Measurements from ENCODE around the gene PRX. TPM values are rescaled to one million over a fixed set of nuclear protein-coding genes. Genes with fewer than 3 reads are reported as not detected.
"Not testable (repeated sequence)": the region's sequence is repeated elsewhere in the genome, so short reads cannot be mapped to it uniquely, and the experiment has no call there.

PRX gene
- total and polyA plus RNA-seq, 9 of the 15 experiments (the other 6 are each of a cell fraction or from before 2014, with no cell fraction given): 0.65 to 3.5 (median 1.7) TPM; not detected in 2

GRCh38 chr19:40370253-40370652, 42.9 kb downstream of the PRX start:
- POLR2A ChIA-PET: interaction anchor here (1.3 to 1.5 kb wide), 2 partner anchors 26 to 95 kb away, joined by 4 to 6 read pairs; partner anchors contain the start of gene BLVRB
- H4K20me1 ChIP-seq (replicated peaks; ENCODE audit: control insufficient read depth, insufficient read depth, low read length); H3K4me3 ChIP-seq; H2AFZ ChIP-seq (ENCODE audit: low read depth, low read length); H3K27ac ChIP-seq (ENCODE audit: extremely low read depth, low read depth, low read length); CTCF ChIA-PET (ENCODE audit: low intra/inter-chr PET ratio); H3K9me1 ChIP-seq (ENCODE audit: control insufficient read depth, insufficient read depth, low read length); BruUV-seq (replicated peaks); H3K4me2 ChIP-seq (ENCODE audit: insufficient read depth, low read length); H3K9me3 ChIP-seq (replicated peaks; ENCODE audit: control insufficient read depth, insufficient read depth, low read depth, low read length); FAIRE-seq; DNase-seq (ENCODE audit: extremely low read depth in 1 of 4, low spot score in 3 of 4); intact Hi-C loops (cut with micrococcal nuclease); in situ Hi-C loops (cut with MboI); H3K27me3 ChIP-seq (ENCODE audit: control insufficient read depth in 2 of 2, insufficient read depth in 2 of 2, low read length in 2 of 2); ATAC-seq: not testable (repeated sequence)
- Histone ChIP-seq H3K9ac (ENCODE audit: insufficient read depth in 1 of 2, low read depth in 2 of 2, low read length in 2 of 2) (peak overlapping the region in 1 of 2 experiments; percentile 43; a peak in 1 of 4 replicates), H3K4me1 (replicated peaks in 1 of 2; ENCODE audit: control insufficient read depth in 2 of 2, insufficient read depth in 2 of 2, low read length in 2 of 2) (peaks cover 34 to 54% of the 10 kb centered on the region in 2 experiments), H3K36me3 (ENCODE audit: control insufficient read depth, insufficient read depth, low read length) (peaks cover 61% of the 10 kb centered on the region), H3K79me2 (ENCODE audit: control insufficient read depth, insufficient read depth, low read length) (peaks cover 10% of the 10 kb centered on the region; the same call in 2 of the 3 replicates)
- WGBS (ENCODE audit: insufficient coverage, low coverage, missing lambda C conversion rate): 76% methylated on average over 3 of the region's 3 CpGs
- peak; percentile 75 for TF ChIP-seq ZNF121 (CRISPR knock-in tag; conservative IDR thresholded peaks at IDR 0.05)

GRCh38 chr19:40369797-40370196, 43.4 kb downstream of the PRX start:
- ChIA-PET POLR2A (interaction anchor here (1.3 kb wide), 1 partner anchor 96 kb away, joined by 4 read pairs; the partner anchor contains the start of gene BLVRB), CTCF (ENCODE audit: low intra/inter-chr PET ratio) (no interaction called here)

More at GRCh38 chr19:40369797-40370196, 43.4 kb downstream of the PRX start:
- no peak for DNase-seq (ENCODE audit: extremely low read depth in 1 of 4, low spot score in 3 of 4)
- Histone ChIP-seq H2AFZ (ENCODE audit: low read depth, low read length) (no peak overlapping the region), H3K9ac (ENCODE audit: insufficient read depth in 1 of 2, low read depth in 2 of 2, low read length in 2 of 2) (peak overlapping the region in 1 of 2 experiments; percentile 43; a peak in 2 of 4 replicates), H3K4me2 (ENCODE audit: insufficient read depth, low read length) (no peak overlapping the region), H3K27ac (ENCODE audit: extremely low read depth, low read depth, low read length) (no peak overlapping the region), H4K20me1 (replicated peaks; ENCODE audit: control insufficient read depth, insufficient read depth, low read length) (peaks cover 9% of the 10 kb centered on the region; the same call in 1 of the 2 replicates), H3K4me1 (replicated peaks in 1 of 2; ENCODE audit: control insufficient read depth in 2 of 2, insufficient read depth in 2 of 2, low read length in 2 of 2) (peaks cover 39 to 54% of the 10 kb centered on the region in 2 experiments), H3K27me3 (ENCODE audit: control insufficient read depth in 2 of 2, insufficient read depth in 2 of 2, low read length in 2 of 2) (no peaks in the 10 kb centered on the region), H3K9me1 (ENCODE audit: control insufficient read depth, insufficient read depth, low read length) (no peaks in the 10 kb centered on the region), H3K9me3 (replicated peaks; ENCODE audit: control insufficient read depth, insufficient read depth, low read depth, low read length) (no peaks in the 10 kb centered on the region), H3K4me3 (no peak overlapping the region), H3K36me3 (ENCODE audit: control insufficient read depth, insufficient read depth, low read length) (peaks cover 61% of the 10 kb centered on the region), H3K79me2 (ENCODE audit: control insufficient read depth, insufficient read depth, low read length) (peaks cover 12% of the 10 kb centered on the region; the same call in 2 of the 3 replicates)
- in situ Hi-C loops (cut with MboI) (no loop called here), intact Hi-C loops (cut with micrococcal nuclease) (loop anchor here (10.0 kb wide), 1 partner anchor 225 kb away; no protein-coding TSS in a partner anchor)
- ATAC-seq: no peak
- TF ChIP-seq TCF15 (CRISPR knock-in tag; IDR thresholded peaks at IDR 0.05) (no peak), POLR2G (IDR thresholded peaks at IDR 0.05; ENCODE audit: low read depth, low read length) (peak; percentile 47; the same call in 1 of the 2 replicates), ZNF668 (CRISPR knock-in tag; IDR thresholded peaks at IDR 0.05) (no peak)
- no TSS peak for BruUV-seq (replicated peaks)
- no peak for FAIRE-seq
- 85% methylated on average over 12 of the region's 12 CpGs for WGBS (ENCODE audit: insufficient coverage, low coverage, missing lambda C conversion rate)
